WTC11 (cell line): ENCODE results near the gene NHSL2. TPM values are rescaled to one million over a fixed set of nuclear protein-coding genes. Genes with fewer than 3 reads are reported as not detected.

ENCODE experiments used
- ATAC-seq: fragments of 200-7000 bp; cut with Tn5 transposase; 2 replicates; pipeline ENCODE4 v1.10.0; 2021; ENCODE audit warnings: mild to moderate bottlenecking, moderate library complexity
- CTCF ChIA-PET: fragments of 300-600 bp; sonication (Branson Sonifier 250); formaldehyde crosslinking; loops from one replicate; lab custom pipeline; 2021; ENCODE audit warnings: antibody characterized with exemption; lab: Charles Lee
- POLR2A ChIA-PET: fragments of 350-600 bp; sonication (Branson Sonifier 250); formaldehyde crosslinking; loops from one replicate; lab custom pipeline; 2021; ENCODE audit warnings: antibody characterized with exemption; lab: Charles Lee
- DNase-seq: peaks from one replicate; pipeline ENCODE4 v3.0.0; 2021; ENCODE audit warnings: low spot score
- H3K27ac Mint-ChIP-seq: 2 replicates; pipeline ENCODE4 v1.8.0; 2021; ENCODE audit warnings: mixed read lengths
- H3K27me3 Mint-ChIP-seq: 2 replicates; pipeline ENCODE4 v1.8.0; 2021; ENCODE audit warnings: low read depth, mild to moderate bottlenecking, moderate library complexity, mixed read lengths
- H3K36me3 Mint-ChIP-seq: 2 replicates; pipeline ENCODE4 v1.8.0; 2021; ENCODE audit warnings: mixed read lengths
- H3K4me1 Mint-ChIP-seq: 2 replicates; pipeline ENCODE4 v1.8.0; 2022; ENCODE audit warnings: mixed read lengths
- H3K4me3 Mint-ChIP-seq: 2 replicates; pipeline ENCODE4 v1.8.0; 2021; ENCODE audit warnings: mild to moderate bottlenecking, moderate library complexity, mixed read lengths
- H3K9me3 Mint-ChIP-seq: 2 replicates; pipeline ENCODE4 v1.8.0; 2021; ENCODE audit warnings: mixed read lengths
- ATF2 ChIP-seq: sonication (generic); formaldehyde crosslinking; IDR thresholded peaks from 2 replicates; pipeline ENCODE4 v1.8.1; 2022; ENCODE audit warnings: low read depth, missing genetic modification reagents, borderline replicate concordance
- CREM ChIP-seq: sonication (generic); formaldehyde crosslinking; IDR thresholded peaks from 2 replicates; pipeline ENCODE4 v1.8.1; 2022; ENCODE audit warnings: mild to moderate bottlenecking, missing genetic modification reagents, moderate library complexity
- CTCF ChIP-seq: fragments of 200-600 bp; IDR thresholded peaks from 2 replicates; pipeline ENCODE4 v1.8.0; 2022; ENCODE audit warnings: antibody characterized with exemption
- FOXP1 ChIP-seq: sonication (generic); formaldehyde crosslinking; IDR thresholded peaks from 2 replicates; pipeline ENCODE4 v1.8.0; 2022; ENCODE audit warnings: missing genetic modification reagents, mild to moderate bottlenecking, moderate library complexity, borderline replicate concordance
- GABPB1 ChIP-seq: sonication (generic); formaldehyde crosslinking; IDR thresholded peaks from 2 replicates; pipeline ENCODE4 v1.8.1; 2023; ENCODE audit warnings: mild to moderate bottlenecking, missing genetic modification reagents
- HMGA2 ChIP-seq: fragments of 250-450 bp; sonication (Bioruptor Pico); IDR thresholded peaks from 2 replicates; pipeline ENCODE4 v1.4.0; 2021; ENCODE audit warnings: mild to moderate bottlenecking, moderate library complexity
- JAZF1 ChIP-seq: fragments of 250-450 bp; sonication (Bioruptor Pico); IDR thresholded peaks from 2 replicates; pipeline ENCODE4 v1.9.0; 2021; ENCODE audit warnings: moderate library complexity, mild to moderate bottlenecking, inconsistent platforms
- OVOL2 ChIP-seq: fragments of 250-450 bp; sonication (Bioruptor Pico); IDR thresholded peaks from 2 replicates; pipeline ENCODE4 v1.9.0; 2021; ENCODE audit warnings: mild to moderate bottlenecking, borderline replicate concordance
- RELA ChIP-seq: sonication (generic); formaldehyde crosslinking; IDR thresholded peaks from 2 replicates; pipeline ENCODE4 v1.8.1; 2022; ENCODE audit warnings: missing genetic modification reagents, mild to moderate bottlenecking, borderline replicate concordance
- SMAD3 ChIP-seq: sonication (generic); formaldehyde crosslinking; IDR thresholded peaks from 2 replicates; pipeline ENCODE4 v1.8.0; 2022; ENCODE audit warnings: missing genetic modification reagents, mild to moderate bottlenecking, borderline replicate concordance
- STAT6 ChIP-seq: sonication (generic); formaldehyde crosslinking; conservative IDR thresholded peaks from 2 replicates; pipeline ENCODE4 v1.8.1; 2023; ENCODE audit warnings: mild to moderate bottlenecking, low read depth, missing genetic modification reagents, moderate library complexity
- TCF7 ChIP-seq: sonication (generic); formaldehyde crosslinking; IDR thresholded peaks from 2 replicates; pipeline ENCODE4 v1.8.0; 2022; ENCODE audit warnings: mild to moderate bottlenecking, low read depth, missing genetic modification reagents, moderate library complexity
- TP53 ChIP-seq: sonication (generic); formaldehyde crosslinking; IDR thresholded peaks from 2 replicates; pipeline ENCODE4 v1.8.1; 2023; ENCODE audit warnings: mild to moderate bottlenecking, missing genetic modification reagents
- ZNF138 ChIP-seq: sonication (generic); formaldehyde crosslinking; conservative IDR thresholded peaks from 2 replicates; pipeline ENCODE4 v1.8.1; 2022; ENCODE audit warnings: mild to moderate bottlenecking, moderate library complexity, missing genetic modification reagents
- ZNF219 ChIP-seq: sonication (generic); formaldehyde crosslinking; IDR thresholded peaks from 2 replicates; pipeline ENCODE4 v1.8.0; 2023; ENCODE audit warnings: missing genetic modification reagents, mild to moderate bottlenecking, borderline replicate concordance
- ZNF396 ChIP-seq: fragments of 250-450 bp; sonication (Bioruptor Pico); IDR thresholded peaks from 2 replicates; pipeline ENCODE4 v1.8.0; 2021; ENCODE audit warnings: mild to moderate bottlenecking, moderate library complexity, borderline replicate concordance
- total RNA-seq: library from RNA; stranded (reverse); gene quantifications from 3 replicates; pipeline ENCODE4 v1.2.3, GENCODE V29; 2021
- TF ChIP-seq, protein P1 (sequence below): fragments of 250-450 bp; sonication (Bioruptor Pico); conservative IDR thresholded peaks from 2 replicates; pipeline ENCODE4 v1.9.0; 2021; ENCODE audit warnings: mild to moderate bottlenecking
- TF ChIP-seq, protein P2 (sequence below): sonication (generic); formaldehyde crosslinking; IDR thresholded peaks from 2 replicates; pipeline ENCODE4 v1.8.1; 2023; ENCODE audit warnings: mild to moderate bottlenecking, missing genetic modification reagents, moderate library complexity
- TF ChIP-seq, protein P3 (sequence below): sonication (generic); formaldehyde crosslinking; IDR thresholded peaks from 2 replicates; pipeline ENCODE4 v1.8.0; 2022; ENCODE audit warnings: missing genetic modification reagents

Gene NHSL2
- total RNA-seq, 1 experiment from 2014 or later = 7.9 TPM

DNA sequence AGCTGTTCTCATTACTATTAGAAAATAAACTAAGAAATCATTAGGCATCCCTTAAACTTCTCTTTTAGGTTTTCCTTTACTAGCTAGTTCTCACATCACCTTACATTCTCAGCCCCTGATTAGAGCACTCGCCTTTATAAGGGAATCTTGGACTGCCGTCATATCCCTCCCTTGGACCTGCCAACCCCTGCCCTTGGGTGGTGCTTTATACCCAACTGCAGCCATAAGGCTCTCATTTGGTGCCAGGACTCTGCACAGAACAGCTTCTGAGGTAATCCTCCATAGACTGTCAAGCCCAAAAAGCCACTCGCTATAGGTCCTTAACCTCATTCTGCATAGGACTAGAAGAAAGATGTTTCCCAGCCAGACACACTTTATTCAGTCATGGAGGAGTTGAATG, 67.5 kb downstream of the NHSL2 start (continued):
- TF ChIP-seq, protein P1, sequence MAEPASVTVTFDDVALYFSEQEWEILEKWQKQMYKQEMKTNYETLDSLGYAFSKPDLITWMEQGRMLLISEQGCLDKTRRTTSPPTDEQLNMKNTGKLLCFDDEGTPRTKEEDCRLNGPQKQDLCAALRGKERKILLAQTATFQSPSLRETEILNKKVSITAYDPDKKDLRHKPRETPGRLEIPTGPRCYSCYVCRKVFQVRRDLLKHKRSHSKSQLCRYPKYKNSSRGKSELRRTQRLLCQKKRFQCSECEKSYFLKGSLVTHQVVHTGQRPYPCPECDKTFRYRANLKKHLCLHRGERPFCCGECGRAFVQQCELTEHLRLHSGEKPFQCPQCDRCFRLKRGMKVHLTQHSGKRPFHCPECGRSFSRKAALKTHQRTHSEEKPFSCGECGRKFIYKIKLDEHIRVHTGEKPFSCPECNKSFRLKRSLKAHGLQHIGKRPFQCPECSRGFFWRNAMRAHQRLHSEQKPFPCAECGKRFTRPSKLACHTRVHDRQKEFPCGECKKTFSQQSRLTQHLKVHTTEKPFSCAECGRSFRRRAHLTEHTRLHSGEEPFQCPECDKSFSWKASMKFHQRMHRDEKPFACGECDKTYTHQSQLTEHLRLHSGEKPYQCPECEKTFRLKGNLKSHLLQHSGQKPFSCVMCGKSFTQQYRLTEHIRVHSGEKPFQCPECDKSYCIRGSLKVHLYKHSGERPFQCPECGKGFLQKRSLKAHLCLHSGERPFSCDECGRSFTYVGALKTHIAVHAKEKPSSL (CRISPR knock-in tag) = no peak
- TF ChIP-seq, protein P2, sequence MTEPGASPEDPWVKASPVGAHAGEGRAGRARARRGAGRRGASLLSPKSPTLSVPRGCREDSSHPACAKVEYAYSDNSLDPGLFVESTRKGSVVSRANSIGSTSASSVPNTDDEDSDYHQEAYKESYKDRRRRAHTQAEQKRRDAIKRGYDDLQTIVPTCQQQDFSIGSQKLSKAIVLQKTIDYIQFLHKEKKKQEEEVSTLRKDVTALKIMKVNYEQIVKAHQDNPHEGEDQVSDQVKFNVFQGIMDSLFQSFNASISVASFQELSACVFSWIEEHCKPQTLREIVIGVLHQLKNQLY (CRISPR knock-in tag) = no peak
- TF ChIP-seq STAT6 (CRISPR knock-in tag) = no peak

DNA sequence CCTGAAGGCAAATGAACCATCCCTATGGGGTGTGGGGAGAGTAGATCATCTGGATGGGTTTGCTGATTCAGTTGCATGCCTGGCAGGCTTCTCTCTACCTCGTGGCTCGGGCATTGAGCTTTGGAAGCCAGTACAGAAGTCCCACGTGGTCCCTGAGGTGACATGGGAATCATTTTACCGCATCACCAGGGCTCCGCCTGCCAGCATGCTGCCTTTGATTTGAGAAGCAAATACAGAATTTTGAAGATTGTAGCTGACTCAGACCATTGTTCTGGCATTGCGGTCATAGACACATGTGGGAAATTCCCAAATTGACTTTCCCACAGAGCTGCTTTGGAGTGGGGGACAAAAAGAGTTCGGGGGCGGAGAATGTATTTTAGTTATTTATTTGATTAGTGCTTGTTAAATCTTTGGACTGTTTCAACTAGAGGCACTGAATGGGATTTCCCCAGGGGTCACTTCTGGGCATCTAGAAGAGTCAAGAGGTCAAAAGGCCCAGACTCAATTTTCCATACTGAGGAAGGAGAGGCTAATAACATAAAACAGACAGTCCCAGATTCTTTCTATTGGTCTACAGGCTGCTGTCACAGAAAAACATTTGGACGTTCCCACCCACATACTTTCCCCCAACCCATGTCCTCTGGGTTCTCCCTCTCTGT, 79.3 kb downstream of the NHSL2 start:
- Mint-ChIP-seq H3K4me3 (no peak overlapping the region), H3K27me3 (peaks cover 66% of the 10 kb centered on the region), H3K9me3 (peaks cover 9% of the 10 kb centered on the region; the same call in 1 of the 2 replicates), H3K36me3 (peaks cover 8% of the 10 kb centered on the region), H3K27ac (no peak overlapping the region), H3K4me1 (peaks cover 41% of the 10 kb centered on the region)
- DNase-seq (no peak), ATAC-seq (no peak)
- CTCF ChIA-PET = no interaction called here
- no peak for TF ChIP-seq SMAD3 (CRISPR knock-in tag)
- no peak for TF ChIP-seq CREM
- POLR2A ChIA-PET = no interaction called here

DNA sequence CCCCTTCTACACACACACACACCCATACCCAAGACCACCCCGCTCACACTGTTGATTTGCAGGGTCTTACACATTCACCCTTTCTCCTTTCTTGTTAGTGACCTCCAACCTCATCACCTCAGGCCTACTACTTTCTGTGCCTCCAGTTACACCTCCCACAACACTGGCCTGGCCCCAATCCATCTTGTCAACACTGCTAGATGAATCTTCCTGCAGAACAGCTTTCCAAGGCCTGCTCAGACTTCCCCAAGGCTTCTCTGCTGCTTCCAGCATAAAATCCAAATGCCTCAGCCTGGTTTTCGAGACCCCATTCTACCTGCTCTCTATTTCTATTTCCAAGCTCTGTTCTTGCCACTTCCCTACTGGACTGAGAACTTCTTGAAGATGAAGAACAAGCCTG, 79.9 kb downstream of the NHSL2 start:
- ChIA-PET POLR2A (no interaction called here), CTCF (no interaction called here)
- Mint-ChIP-seq H3K9me3 (peaks cover 6% of the 10 kb centered on the region; the same call in 1 of the 2 replicates), H3K4me1 (peaks cover 46% of the 10 kb centered on the region), H3K36me3 (peaks cover 6% of the 10 kb centered on the region), H3K4me3 (no peak overlapping the region; the same call in 1 of the 2 replicates), H3K27ac (no peak overlapping the region), H3K27me3 (peaks cover 68% of the 10 kb centered on the region)
- TF ChIP-seq FOXP1 (CRISPR knock-in tag) = no peak
- no peak for TF ChIP-seq HMGA2
- TF ChIP-seq ZNF396 = no peak
- TF ChIP-seq ZNF219 (CRISPR knock-in tag) = no peak
- TF ChIP-seq, protein P3, sequence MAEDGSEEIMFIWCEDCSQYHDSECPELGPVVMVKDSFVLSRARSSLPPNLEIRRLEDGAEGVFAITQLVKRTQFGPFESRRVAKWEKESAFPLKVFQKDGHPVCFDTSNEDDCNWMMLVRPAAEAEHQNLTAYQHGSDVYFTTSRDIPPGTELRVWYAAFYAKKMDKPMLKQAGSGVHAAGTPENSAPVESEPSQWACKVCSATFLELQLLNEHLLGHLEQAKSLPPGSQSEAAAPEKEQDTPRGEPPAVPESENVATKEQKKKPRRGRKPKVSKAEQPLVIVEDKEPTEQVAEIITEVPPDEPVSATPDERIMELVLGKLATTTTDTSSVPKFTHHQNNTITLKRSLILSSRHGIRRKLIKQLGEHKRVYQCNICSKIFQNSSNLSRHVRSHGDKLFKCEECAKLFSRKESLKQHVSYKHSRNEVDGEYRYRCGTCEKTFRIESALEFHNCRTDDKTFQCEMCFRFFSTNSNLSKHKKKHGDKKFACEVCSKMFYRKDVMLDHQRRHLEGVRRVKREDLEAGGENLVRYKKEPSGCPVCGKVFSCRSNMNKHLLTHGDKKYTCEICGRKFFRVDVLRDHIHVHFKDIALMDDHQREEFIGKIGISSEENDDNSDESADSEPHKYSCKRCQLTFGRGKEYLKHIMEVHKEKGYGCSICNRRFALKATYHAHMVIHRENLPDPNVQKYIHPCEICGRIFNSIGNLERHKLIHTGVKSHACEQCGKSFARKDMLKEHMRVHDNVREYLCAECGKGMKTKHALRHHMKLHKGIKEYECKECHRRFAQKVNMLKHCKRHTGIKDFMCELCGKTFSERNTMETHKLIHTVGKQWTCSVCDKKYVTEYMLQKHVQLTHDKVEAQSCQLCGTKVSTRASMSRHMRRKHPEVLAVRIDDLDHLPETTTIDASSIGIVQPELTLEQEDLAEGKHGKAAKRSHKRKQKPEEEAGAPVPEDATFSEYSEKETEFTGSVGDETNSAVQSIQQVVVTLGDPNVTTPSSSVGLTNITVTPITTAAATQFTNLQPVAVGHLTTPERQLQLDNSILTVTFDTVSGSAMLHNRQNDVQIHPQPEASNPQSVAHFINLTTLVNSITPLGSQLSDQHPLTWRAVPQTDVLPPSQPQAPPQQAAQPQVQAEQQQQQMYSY (CRISPR knock-in tag) = no peak
- no peak for TF ChIP-seq OVOL2 (CRISPR knock-in tag)
- no peak for TF ChIP-seq ZNF138 (CRISPR knock-in tag)
- no peak for TF ChIP-seq JAZF1 (CRISPR knock-in tag)
- no peak for TF ChIP-seq TCF7 (CRISPR knock-in tag)
- no peak for TF ChIP-seq GABPB1
- TF ChIP-seq CTCF = no peak
- no peak for TF ChIP-seq ATF2 (CRISPR knock-in tag)
- no peak for TF ChIP-seq RELA (CRISPR knock-in tag)
- TF ChIP-seq TP53 = no peak
- ATAC-seq (no peak), DNase-seq (no peak)
